GM21381 (cell line): ENCODE data around the gene ABR.
"Not testable (repeated sequence)": the region's sequence is repeated elsewhere in the genome, so short reads cannot be mapped to it uniquely, and the experiment has no call there.

Experiments
- ATAC-seq: cut with Tn5 transposase; IDR thresholded peaks from one replicate; pipeline ENCODE4 v1.9.1; 2021; ENCODE audit warnings: mild to moderate bottlenecking, moderate library complexity; ENCODE audit not compliant: unreplicated experiment

The ABR gene

GRCh38 chr17:1097972-1098744 is 81.6 kb downstream of the ABR start:
- not testable (repeated sequence) for ATAC-seq

DNA sequence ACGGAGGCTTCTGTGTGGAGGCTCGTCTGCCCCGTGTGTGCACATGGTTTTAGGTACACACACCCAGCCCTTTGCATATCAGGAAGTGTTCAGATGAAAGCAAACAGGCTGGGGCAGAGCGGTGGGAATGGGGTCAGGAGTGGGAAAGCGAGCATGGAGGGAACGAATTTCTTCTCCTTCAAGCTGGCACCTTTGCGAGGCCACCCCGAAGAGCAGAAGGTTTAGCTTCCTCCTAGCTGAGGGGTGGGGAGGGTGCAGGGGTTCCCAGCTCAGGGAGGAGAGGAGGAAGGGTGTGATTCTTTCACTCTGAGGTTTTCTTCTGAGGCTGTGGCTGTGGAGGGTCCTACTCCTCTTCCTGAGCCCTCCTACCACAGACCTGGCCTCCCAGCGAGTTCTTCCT is 83.6 kb downstream of the ABR start:
- ATAC-seq = no peak

DNA sequence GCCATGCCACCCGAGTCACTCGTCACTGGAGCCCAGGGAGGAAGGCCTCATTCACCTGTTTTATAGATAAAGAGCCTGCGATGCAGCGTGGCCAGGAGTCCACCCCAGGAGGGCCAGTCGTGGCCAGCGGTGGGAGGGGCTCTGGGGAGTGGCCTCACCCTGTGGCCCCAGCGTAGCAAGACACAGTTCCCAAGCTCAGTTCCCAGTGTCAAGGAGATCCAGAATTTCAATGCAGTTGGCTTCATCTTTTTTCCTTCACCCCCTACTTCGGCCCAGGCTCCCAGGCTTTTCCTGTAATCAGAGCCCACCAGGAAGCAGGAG is 84.0 kb downstream of the ABR start:
- ATAC-seq = no peak

DNA sequence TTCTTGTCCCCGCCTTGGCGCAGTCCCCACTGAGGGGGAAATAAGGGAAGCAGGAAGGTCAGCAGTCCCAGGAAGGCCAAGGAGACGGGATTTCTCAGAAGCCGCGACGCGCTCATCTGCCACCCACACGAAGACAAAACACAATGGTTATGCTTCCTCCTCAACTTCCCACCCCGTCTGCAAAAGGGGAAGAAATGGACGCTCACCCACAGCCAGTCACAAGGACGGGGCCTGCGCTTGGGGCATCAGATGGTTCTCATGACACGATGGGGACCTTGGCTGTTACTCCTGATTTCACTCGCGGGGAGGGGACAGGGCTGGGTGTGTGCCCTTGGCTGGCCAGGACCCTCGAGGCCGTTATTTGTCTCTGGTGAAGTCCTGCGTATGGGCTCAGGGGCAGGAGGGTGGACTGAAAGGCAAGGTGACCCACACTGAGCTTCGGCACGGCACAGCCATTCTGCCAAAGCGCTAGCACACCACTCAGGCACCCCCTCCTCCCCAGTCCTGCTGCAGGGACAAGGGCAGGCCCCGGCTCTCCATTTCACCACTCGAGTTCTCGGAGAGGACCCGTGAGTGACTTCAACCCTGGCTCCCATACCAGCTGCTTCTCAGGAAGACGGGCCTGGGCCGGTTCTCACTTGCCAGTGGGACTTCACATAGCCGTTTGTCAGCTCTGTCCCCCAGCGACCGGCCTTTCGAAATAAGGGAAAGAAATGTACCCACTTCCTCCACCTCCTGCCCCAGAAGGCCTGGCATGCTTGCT is 84.5 kb downstream of the ABR start:
- ATAC-seq = no peak

DNA sequence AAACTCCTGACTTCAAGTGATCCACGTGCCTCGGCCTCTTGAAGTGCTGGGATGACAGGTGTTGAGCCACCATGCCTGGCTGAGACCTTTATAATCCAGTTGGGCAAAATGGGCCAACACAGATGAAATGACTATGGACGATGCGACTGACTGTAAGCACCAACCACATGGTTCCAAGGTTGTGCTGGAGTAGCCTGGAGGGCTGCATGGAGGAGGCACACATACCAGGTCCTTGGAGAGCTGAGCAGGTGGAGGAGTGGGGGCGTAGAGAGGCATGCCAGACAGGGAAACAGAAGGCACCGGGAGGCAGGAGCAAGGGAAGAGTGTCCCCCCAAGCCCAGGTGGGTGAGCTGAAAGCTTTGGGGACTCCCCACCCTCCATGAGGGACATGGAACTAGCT is 85.2 kb downstream of the ABR start:
- ATAC-seq = no peak

DNA sequence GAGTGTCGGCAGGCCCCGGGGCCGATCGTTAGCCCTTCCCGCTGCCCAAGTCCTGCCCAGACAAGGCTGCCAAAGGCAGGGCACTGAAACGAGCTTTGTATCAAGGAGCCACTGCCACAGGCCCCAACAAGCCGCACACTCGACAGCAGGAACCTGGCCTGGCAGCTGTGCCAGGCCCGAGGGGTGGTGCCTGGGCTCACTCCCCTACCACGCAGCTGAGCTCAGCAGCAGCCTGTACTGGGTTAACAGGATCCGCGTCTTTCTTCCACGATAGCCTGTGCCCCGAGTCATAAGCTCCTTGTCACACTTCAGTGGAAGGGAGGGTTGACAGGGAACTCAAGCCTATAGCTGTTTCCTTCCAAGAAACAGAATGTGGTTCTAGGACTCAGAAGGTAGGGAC is 87.9 kb downstream of the ABR start:
- ATAC-seq = no peak

DNA sequence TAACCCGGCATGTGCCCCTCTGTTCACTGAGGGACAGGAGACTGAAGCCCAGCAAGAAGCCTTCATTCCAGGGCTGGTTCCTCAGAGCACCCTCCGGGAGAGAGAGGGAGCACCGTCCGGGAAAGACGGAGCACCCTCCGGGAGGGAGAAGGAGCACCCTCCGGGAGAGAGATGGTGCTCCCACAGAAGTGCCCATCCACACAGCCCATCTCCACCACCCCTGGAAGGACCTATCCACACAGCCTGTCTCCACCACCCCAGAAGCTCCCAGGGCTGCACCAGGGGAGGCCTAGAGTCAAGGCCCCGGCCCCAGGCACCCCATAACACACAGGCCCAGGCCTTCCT is 88.6 kb downstream of the ABR start:
- no peak for ATAC-seq

DNA sequence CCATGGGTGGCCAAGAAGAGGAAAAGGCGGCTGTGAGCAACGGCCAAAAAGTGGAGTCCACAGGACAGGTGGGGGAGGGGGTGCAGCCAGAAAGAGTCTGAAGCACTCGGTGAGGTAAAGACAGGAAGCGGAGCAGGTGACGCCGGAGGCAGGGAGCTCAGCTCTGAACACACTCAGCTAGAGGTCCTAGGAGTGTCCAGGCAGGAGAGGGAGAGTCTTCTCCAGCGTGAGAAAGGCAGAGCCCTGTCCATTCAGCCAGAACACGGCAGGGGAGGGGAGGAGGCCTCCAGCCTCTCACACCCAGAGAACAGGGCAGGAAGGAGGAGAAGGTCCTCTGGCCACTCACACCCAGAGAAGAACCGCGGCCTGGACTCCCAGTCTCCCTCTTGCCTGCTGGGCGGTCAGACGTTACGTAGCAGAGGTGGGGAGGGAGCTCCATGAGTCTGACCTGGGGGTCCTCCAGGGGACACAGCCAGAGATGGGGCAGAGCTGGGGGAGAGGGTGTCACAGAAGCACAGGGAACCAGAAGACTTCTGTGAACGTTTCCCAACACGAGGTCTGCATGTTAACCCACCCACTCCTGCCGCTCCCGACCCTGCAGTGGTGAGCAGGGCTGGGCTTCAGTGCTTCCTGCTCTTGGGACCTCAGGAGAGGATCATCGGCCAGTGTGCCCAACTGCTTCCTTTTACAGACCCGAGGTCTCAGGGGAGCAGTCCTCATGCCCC is 89.2 kb downstream of the ABR start:
- no peak for ATAC-seq

DNA sequence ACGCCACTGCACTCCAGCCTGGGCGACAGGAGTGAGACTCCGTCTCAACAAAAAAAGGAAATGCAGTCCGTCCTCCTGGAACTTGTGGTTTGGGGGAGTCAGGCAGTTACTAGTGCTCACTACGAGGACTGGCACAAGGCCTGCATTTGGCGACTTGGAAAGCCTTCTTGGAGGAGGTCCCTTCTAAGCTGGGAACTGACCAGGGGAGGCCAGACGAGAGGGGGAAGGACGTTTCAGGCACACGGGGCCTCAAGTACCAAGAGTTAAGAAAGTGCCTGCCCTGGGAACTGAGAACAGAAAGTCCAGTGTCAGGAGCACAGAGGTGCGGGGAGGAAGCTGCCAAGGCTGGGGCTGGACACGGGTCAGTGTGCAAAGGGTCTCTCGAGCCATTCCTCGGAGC is 89.9 kb downstream of the ABR start:
- ATAC-seq = no peak

- no peak for ATAC-seq
Observed at GRCh38 chr17:1087381-1088241, 92.2 kb downstream of the ABR start.

GRCh38 chr17:1083451-1084187 is 96.2 kb downstream of the ABR start:
- ATAC-seq = no peak

GRCh38 chr17:1082579-1082978 is 97.2 kb downstream of the ABR start:
- ATAC-seq = no peak

GRCh38 chr17:1078831-1079561 is 100.8 kb downstream of the ABR start:
- no peak for ATAC-seq

GRCh38 chr17:1077986-1078711 is 101.6 kb downstream of the ABR start:
- ATAC-seq = no peak

DNA sequence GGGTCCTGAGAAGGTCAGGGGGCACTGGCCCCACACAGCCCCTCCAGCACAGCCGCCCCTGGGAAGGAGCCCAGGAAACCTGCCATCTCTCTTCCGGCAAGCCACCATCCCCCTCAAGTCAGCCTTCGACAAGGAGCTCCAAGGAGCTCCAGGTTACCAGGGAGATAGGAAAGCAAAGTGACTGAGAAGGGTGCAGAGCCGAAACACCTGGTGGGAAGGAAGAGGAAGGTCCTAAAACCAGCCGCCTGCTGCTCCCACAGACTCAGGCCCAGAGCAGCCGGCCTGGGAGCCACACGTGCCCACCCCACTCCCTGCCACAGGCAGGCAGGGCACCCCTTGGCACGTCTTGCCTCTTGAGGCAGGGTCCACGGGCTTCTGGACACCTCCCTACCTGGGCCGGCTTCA is 102.2 kb downstream of the ABR start:
- ATAC-seq = no peak

DNA sequence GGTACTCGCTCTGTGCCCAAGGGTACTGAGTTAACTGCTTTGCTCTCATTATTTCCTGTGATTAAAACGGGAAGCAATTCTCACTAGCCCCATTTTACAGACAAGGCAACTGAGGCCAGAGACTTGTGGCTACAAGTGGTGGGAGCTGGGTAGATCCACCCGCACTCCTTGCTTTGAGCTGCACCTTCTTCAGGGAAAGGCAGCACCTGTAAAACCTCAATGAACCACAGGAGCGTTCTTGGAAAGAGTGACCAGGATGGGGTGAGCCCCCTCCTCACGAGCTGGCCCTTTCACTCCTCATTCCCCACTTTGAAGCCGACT is 102.8 kb downstream of the ABR start:
- no peak for ATAC-seq

DNA sequence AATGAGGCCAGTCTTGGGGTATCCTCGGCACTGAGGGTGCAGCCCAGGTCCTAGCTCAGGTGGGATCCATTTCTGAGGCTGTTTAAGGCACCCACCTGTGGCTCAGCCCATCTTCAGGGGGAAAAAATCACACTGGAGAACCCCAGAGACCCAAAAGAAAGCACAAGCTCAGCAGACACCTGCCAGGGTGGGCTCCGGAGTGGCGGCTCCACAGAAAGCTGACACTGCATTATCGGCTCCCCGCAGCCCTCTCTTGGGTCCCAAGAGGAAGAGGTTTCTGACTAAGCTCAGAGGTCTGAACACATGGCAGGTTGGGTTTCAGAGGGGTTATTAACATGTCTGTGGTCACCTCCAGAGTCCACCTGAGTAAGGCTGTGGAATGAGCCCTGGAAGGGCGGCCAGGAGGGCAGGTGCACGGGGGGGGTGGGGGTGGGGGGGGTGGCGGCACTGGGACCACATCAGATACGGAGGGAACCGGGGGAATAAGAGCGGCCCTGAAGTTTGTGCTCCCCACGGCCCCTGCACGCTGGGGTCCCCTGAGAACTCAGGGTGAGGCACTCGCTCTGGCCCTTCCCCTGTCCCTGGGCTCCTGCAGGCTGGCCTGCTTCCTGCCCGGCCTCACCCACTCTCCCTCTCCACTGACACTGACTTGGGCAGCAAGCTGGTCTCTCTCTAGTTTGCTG is 103.3 kb downstream of the ABR start:
- no peak for ATAC-seq

DNA sequence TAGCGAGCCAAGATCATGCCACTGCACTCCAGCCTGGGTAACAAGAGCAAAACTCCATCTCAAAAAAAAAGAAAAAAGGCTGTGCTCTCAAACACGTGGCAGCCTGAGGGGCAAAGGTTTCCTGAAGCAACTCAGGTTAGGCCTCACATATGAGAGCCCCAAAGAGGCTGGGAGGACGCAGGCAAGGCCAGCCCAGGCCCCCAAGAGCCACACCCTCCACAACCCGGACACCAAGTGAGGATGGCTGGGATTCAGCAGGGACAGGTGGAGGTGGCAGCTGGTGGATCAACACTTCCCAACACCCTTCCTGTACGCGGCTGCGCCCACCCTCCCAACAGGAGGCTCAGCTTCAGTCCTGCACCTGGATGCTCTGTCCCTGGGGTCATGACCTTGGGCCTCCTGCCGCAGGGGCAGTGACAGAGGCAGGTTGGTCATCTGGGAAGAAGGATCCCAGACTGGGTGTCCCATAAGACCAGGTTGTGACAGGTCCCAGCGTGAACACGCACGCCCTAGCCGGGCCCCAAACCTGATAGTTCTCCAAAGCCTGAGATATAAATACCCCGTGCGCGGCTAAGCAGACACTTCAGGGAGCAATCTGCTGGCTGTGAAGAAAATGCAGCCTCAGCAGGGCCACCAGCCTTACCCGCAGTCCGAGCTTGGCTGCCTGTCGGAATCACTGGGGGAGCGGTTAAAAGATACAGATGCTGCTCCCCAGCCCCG is 104.7 kb downstream of the ABR start:
- no peak for ATAC-seq
